Measurements from ENCODE around the gene FAM200C. TPM values are rescaled to one million over a fixed set of nuclear protein-coding genes. Genes with fewer than 3 reads are reported as not detected.

The FAM200C gene
- total and polyA plus RNA-seq, 9 of the 15 experiments (the other 6 are each of a cell fraction or from before 2014, with no cell fraction given): 1.3 to 7.0 (median 1.8) TPM

DNA sequence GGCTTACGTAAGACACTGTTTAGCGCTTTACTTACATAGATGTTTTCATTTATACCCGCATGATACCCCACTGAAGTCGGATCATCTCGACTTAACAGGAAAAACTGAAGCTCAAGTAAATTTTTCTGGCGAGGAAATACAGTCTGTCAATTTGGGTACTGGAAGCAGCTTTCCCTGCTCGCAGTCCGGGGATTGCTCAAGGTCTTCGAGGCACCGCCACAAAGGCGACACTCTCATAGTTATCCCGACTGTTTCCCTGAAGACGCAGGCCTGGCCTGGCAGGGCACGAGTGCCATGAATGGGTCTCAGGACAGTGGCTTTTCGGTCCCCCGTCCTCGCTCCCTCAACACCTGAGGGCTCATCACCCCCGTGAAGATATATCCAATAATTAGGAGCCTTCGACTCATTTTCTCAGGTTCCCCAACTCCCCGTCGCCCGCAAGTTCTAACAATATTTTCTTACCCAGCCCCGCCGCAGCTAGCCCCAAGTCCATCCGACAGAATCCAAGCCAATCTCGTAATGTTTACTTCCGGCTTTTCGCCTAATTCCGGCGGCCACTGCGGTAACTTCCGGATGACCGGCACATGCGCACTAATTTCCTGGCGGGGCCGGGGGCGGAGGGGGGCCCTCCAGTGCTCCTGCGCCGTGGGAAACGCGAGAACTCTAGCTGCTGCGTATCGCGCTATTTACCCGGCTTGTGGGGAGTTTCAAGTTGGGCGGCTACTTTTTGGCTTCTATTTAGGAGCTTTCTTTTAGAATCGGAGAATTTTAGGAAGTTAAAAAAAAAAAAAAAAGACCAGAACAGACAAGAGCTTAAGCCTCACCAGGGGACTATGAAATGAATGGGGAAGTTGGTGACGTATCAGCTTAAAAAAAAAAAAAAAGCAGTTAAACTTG lies 19.0 kb upstream of the FAM200C start, which contains the start of gene SLU7 (continued):
- TF ChIP-seq, protein P1, sequence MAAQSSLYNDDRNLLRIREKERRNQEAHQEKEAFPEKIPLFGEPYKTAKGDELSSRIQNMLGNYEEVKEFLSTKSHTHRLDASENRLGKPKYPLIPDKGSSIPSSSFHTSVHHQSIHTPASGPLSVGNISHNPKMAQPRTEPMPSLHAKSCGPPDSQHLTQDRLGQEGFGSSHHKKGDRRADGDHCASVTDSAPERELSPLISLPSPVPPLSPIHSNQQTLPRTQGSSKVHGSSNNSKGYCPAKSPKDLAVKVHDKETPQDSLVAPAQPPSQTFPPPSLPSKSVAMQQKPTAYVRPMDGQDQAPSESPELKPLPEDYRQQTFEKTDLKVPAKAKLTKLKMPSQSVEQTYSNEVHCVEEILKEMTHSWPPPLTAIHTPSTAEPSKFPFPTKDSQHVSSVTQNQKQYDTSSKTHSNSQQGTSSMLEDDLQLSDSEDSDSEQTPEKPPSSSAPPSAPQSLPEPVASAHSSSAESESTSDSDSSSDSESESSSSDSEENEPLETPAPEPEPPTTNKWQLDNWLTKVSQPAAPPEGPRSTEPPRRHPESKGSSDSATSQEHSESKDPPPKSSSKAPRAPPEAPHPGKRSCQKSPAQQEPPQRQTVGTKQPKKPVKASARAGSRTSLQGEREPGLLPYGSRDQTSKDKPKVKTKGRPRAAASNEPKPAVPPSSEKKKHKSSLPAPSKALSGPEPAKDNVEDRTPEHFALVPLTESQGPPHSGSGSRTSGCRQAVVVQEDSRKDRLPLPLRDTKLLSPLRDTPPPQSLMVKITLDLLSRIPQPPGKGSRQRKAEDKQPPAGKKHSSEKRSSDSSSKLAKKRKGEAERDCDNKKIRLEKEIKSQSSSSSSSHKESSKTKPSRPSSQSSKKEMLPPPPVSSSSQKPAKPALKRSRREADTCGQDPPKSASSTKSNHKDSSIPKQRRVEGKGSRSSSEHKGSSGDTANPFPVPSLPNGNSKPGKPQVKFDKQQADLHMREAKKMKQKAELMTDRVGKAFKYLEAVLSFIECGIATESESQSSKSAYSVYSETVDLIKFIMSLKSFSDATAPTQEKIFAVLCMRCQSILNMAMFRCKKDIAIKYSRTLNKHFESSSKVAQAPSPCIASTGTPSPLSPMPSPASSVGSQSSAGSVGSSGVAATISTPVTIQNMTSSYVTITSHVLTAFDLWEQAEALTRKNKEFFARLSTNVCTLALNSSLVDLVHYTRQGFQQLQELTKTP (IDR thresholded peaks at IDR 0.05; ENCODE audit: low read depth in 1 of 2, partially characterized antibody in 2 of 2): no peak
- TF ChIP-seq PYGO2 (tag; IDR thresholded peaks at IDR 0.05) (no peak), CTBP1 (IDR thresholded peaks at IDR 0.05; ENCODE audit: borderline replicate concordance) (no peak), ZNF282 (CRISPR knock-in tag; IDR thresholded peaks at IDR 0.05) (no peak), PTRF (tag; IDR thresholded peaks at IDR 0.05) (no peak), ZNF12 (CRISPR knock-in tag; IDR thresholded peaks at IDR 0.05) (no peak), ZNF143 (CRISPR knock-in tag; IDR thresholded peaks at IDR 0.05) (no peak; the same call in 1 of the 2 replicates), MAFK (IDR thresholded peaks at IDR 0.05; ENCODE audit: low read length) (no peak)
- TF ChIP-seq, protein P2, sequence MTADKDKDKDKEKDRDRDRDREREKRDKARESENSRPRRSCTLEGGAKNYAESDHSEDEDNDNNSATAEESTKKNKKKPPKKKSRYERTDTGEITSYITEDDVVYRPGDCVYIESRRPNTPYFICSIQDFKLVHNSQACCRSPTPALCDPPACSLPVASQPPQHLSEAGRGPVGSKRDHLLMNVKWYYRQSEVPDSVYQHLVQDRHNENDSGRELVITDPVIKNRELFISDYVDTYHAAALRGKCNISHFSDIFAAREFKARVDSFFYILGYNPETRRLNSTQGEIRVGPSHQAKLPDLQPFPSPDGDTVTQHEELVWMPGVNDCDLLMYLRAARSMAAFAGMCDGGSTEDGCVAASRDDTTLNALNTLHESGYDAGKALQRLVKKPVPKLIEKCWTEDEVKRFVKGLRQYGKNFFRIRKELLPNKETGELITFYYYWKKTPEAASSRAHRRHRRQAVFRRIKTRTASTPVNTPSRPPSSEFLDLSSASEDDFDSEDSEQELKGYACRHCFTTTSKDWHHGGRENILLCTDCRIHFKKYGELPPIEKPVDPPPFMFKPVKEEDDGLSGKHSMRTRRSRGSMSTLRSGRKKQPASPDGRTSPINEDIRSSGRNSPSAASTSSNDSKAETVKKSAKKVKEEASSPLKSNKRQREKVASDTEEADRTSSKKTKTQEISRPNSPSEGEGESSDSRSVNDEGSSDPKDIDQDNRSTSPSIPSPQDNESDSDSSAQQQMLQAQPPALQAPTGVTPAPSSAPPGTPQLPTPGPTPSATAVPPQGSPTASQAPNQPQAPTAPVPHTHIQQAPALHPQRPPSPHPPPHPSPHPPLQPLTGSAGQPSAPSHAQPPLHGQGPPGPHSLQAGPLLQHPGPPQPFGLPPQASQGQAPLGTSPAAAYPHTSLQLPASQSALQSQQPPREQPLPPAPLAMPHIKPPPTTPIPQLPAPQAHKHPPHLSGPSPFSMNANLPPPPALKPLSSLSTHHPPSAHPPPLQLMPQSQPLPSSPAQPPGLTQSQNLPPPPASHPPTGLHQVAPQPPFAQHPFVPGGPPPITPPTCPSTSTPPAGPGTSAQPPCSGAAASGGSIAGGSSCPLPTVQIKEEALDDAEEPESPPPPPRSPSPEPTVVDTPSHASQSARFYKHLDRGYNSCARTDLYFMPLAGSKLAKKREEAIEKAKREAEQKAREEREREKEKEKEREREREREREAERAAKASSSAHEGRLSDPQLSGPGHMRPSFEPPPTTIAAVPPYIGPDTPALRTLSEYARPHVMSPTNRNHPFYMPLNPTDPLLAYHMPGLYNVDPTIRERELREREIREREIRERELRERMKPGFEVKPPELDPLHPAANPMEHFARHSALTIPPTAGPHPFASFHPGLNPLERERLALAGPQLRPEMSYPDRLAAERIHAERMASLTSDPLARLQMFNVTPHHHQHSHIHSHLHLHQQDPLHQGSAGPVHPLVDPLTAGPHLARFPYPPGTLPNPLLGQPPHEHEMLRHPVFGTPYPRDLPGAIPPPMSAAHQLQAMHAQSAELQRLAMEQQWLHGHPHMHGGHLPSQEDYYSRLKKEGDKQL (CRISPR knock-in tag; IDR thresholded peaks at IDR 0.05; ENCODE audit: borderline replicate concordance): no peak

Data from K562 (cell line).